Liver (tissue), 9 donors: Measurements from ENCODE around the gene CSKMT. TPM values are rescaled to one million over a fixed set of nuclear protein-coding genes. Genes with fewer than 3 reads are reported as not detected.
A peak's percentile ranks its signal among the peaks of the same experiment; 100 is the strongest.

Experiments used
- DNase-seq: peaks from one replicate; pipeline ENCODE4 v3.0.0-alpha.2; 2017; ENCODE audit warnings: low spot score
- H3K27ac ChIP-seq, 2 donors: one replicate each; pipeline ENCODE4 v1.7.0; 2013; ENCODE audit warnings: inconsistent platforms in 2 of 2, low read length in 2 of 2, control low read depth in 1 of 2, low read depth in 1 of 2, mild to moderate bottlenecking in 1 of 2
- H3K27me3 ChIP-seq, 4 donors: one replicate each; pipeline versions ENCODE4 v1.6.1 to v1.7.0; 2013; ENCODE audit warnings: low read length in 3 of 4, inconsistent platforms in 1 of 4, mild to moderate bottlenecking in 1 of 4, moderate library complexity in 1 of 4; ENCODE audit not compliant: control insufficient read depth in 4 of 4, insufficient read depth in 4 of 4
- H3K36me3 ChIP-seq, 4 donors: one replicate each; pipeline versions ENCODE4 v1.6.1 to v1.7.0; 2013; ENCODE audit warnings: low read length in 3 of 4, mild to moderate bottlenecking in 3 of 4, low read depth in 1 of 4, moderate library complexity in 1 of 4; ENCODE audit not compliant: control insufficient read depth in 4 of 4, insufficient read depth in 3 of 4
- H3K4me1 ChIP-seq, 4 donors: one replicate each; pipeline versions ENCODE4 v1.6.1 to v1.7.0; 2013; ENCODE audit warnings: low read length in 3 of 4, mild to moderate bottlenecking in 3 of 4, moderate library complexity in 1 of 4; ENCODE audit not compliant: control insufficient read depth in 4 of 4, insufficient read depth in 4 of 4
- H3K4me3 ChIP-seq, 3 donors: one replicate each; pipeline versions ENCODE4 v1.6.1 to v1.7.0; 2013; ENCODE audit warnings: low read length in 3 of 3, control low read depth in 1 of 3, low read depth in 1 of 3, mild to moderate bottlenecking in 1 of 3
- H3K9ac ChIP-seq, 2 donors: one replicate each; pipeline ENCODE4 v1.7.0; 2013; ENCODE audit warnings: low read length in 2 of 2, mild to moderate bottlenecking in 2 of 2, moderate library complexity in 2 of 2, control low read depth in 1 of 2, low read depth in 1 of 2
- H3K9me3 ChIP-seq, 4 donors: one replicate each; pipeline versions ENCODE4 v1.6.1 to v1.7.0; 2013; ENCODE audit warnings: low read length in 3 of 4; ENCODE audit not compliant: control insufficient read depth in 4 of 4
- EGR1 ChIP-seq, 2 donors: IDR thresholded peaks; 2 replicates each; pipeline ENCODE4 v1.6.1; 2016 to 2018; ENCODE audit warnings: antibody characterized with exemption in 2 of 2, low read depth in 2 of 2
- FOXA1 ChIP-seq: IDR thresholded peaks from 2 replicates; pipeline ENCODE4 v1.6.1; 2016; ENCODE audit warnings: antibody characterized with exemption
- FOXA2 ChIP-seq: IDR thresholded peaks from 2 replicates; pipeline ENCODE4 v1.6.1; 2016; ENCODE audit warnings: antibody characterized with exemption
- GABPA ChIP-seq, 2 donors: IDR thresholded peaks in 1 of 2; conservative IDR thresholded peaks in 1 of 2; 2 replicates each; pipeline ENCODE4 v1.6.1; 2016; ENCODE audit warnings: antibody characterized with exemption in 2 of 2, mild to moderate bottlenecking in 1 of 2, moderate library complexity in 1 of 2
- HNF4A ChIP-seq, 2 donors: conservative IDR thresholded peaks; 2 replicates each; pipeline ENCODE4 v1.6.1; 2016; ENCODE audit warnings: antibody characterized with exemption in 2 of 2, mild to moderate bottlenecking in 2 of 2
- HNF4G ChIP-seq: IDR thresholded peaks from 2 replicates; pipeline ENCODE4 v1.6.1; 2016; ENCODE audit warnings: antibody characterized with exemption
- JUND ChIP-seq, 2 donors: IDR thresholded peaks; 2 replicates each; pipeline ENCODE4 v1.6.1; 2016; ENCODE audit warnings: antibody characterized with exemption in 2 of 2
- NR2F2 ChIP-seq: IDR thresholded peaks from 2 replicates; pipeline ENCODE4 v1.6.1; 2016; ENCODE audit warnings: antibody characterized with exemption
- RAD21 ChIP-seq, 2 donors: IDR thresholded peaks; 2 replicates each; pipeline ENCODE4 v1.6.1; 2016; ENCODE audit warnings: antibody characterized with exemption in 2 of 2, mild to moderate bottlenecking in 2 of 2
- RXRA ChIP-seq, 2 donors: IDR thresholded peaks; 2 replicates each; pipeline ENCODE4 v1.6.1; 2017 to 2018; ENCODE audit warnings: antibody characterized with exemption in 2 of 2, mild to moderate bottlenecking in 1 of 2
- SP1 ChIP-seq: IDR thresholded peaks from 2 replicates; pipeline ENCODE4 v1.6.1; 2018; ENCODE audit warnings: antibody characterized with exemption, mild to moderate bottlenecking
- TAF1 ChIP-seq: conservative IDR thresholded peaks from 2 replicates; pipeline ENCODE4 v1.6.1; 2016; ENCODE audit warnings: antibody characterized with exemption, mild to moderate bottlenecking
- YY1 ChIP-seq: IDR thresholded peaks from 2 replicates; pipeline ENCODE4 v1.6.1; 2016; ENCODE audit warnings: antibody characterized with exemption, mild to moderate bottlenecking
- WGBS: extraction: QIAGEN DNeasy Blood & Tissue Kit; methylation state at CpG from one replicate; pipeline ENCODE4 v1.1.7; 2013; 5-methylcytosine and 5-hydroxymethylcytosine counted together
- polyA plus RNA-seq, 2 donors: library from polyadenylated mRNA; stranded (reverse) in 1 of 2; unstranded in 1 of 2; fragments of 200-250 nt in 1 of 2; fragments of >200 nt in 1 of 2; fragmentation: Nextera tagmentation in 1 of 2; extraction: Ambion mirVana in 1 of 2; gene quantifications; one replicate each; pipeline versions ENCODE4 v1.2.1 to v1.2.3, GENCODE V29; 2013 to 2015
- total RNA-seq, 2 donors: library from RNA; depleted of rRNA; stranded (reverse); fragments of >200 nt; gene quantifications; one replicate each; pipeline ENCODE4 v1.2.3, GENCODE V29; 2014
- TF ChIP-seq, protein P1 (sequence below): IDR thresholded peaks from 2 replicates; pipeline ENCODE4 v1.6.1; 2016; ENCODE audit warnings: antibody characterized with exemption, mild to moderate bottlenecking
- TF ChIP-seq, protein P2 (sequence below): fragments of 150-350 bp; IDR thresholded peaks from 2 replicates; pipeline ENCODE4 v1.5.1; 2017; ENCODE audit warnings: improper control_type of control experiment, low read depth, low read length; ENCODE audit not compliant: missing input control
- TF ChIP-seq, protein P3 (sequence below): IDR thresholded peaks from 2 replicates; pipeline ENCODE4 v1.6.1; 2016; ENCODE audit warnings: antibody characterized with exemption
- TF ChIP-seq, protein P4 (sequence below): IDR thresholded peaks from 2 replicates; pipeline ENCODE4 v1.6.1; 2016; ENCODE audit warnings: antibody characterized with exemption
- TF ChIP-seq, protein P5 (sequence below): IDR thresholded peaks from 2 replicates; pipeline ENCODE4 v1.6.1; 2016; ENCODE audit warnings: antibody characterized with exemption
- donor health status: healthy.
- donor health status: healthy.
- donor health status: healthy.
- donor health status: healthy.
- donor health status: healthy.

The CSKMT gene
- total and polyA plus RNA-seq, 4 donors: 1.8 to 2.5 (median 2.3) TPM

DNA sequence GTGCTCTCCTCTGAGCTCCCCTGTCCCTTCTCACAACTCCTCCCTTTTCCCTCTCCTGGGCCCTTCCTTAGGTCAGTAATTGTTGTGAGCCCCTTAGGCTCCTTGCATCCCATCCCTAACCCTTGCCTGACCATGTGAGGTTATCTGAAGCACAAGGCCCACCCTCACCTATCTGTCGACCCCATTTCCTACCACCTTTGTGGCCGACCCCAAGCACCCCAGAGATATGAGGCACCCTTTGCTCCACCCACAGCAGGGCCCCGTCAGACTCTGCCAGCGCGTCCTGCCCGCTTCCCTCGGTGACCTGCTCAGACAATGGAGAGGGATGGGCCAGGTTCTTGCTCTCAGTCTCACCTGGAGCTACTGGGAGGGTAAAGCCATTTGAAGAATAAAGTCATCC lies 43.7 kb downstream of the CSKMT start (continued):
- TF ChIP-seq, protein P1, sequence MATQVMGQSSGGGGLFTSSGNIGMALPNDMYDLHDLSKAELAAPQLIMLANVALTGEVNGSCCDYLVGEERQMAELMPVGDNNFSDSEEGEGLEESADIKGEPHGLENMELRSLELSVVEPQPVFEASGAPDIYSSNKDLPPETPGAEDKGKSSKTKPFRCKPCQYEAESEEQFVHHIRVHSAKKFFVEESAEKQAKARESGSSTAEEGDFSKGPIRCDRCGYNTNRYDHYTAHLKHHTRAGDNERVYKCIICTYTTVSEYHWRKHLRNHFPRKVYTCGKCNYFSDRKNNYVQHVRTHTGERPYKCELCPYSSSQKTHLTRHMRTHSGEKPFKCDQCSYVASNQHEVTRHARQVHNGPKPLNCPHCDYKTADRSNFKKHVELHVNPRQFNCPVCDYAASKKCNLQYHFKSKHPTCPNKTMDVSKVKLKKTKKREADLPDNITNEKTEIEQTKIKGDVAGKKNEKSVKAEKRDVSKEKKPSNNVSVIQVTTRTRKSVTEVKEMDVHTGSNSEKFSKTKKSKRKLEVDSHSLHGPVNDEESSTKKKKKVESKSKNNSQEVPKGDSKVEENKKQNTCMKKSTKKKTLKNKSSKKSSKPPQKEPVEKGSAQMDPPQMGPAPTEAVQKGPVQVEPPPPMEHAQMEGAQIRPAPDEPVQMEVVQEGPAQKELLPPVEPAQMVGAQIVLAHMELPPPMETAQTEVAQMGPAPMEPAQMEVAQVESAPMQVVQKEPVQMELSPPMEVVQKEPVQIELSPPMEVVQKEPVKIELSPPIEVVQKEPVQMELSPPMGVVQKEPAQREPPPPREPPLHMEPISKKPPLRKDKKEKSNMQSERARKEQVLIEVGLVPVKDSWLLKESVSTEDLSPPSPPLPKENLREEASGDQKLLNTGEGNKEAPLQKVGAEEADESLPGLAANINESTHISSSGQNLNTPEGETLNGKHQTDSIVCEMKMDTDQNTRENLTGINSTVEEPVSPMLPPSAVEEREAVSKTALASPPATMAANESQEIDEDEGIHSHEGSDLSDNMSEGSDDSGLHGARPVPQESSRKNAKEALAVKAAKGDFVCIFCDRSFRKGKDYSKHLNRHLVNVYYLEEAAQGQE: no peak
- TF ChIP-seq HNF4G (no peak), RAD21 (IDR thresholded peaks at IDR 0.05) (no peak), FOXA2 (no peak)

DNA sequence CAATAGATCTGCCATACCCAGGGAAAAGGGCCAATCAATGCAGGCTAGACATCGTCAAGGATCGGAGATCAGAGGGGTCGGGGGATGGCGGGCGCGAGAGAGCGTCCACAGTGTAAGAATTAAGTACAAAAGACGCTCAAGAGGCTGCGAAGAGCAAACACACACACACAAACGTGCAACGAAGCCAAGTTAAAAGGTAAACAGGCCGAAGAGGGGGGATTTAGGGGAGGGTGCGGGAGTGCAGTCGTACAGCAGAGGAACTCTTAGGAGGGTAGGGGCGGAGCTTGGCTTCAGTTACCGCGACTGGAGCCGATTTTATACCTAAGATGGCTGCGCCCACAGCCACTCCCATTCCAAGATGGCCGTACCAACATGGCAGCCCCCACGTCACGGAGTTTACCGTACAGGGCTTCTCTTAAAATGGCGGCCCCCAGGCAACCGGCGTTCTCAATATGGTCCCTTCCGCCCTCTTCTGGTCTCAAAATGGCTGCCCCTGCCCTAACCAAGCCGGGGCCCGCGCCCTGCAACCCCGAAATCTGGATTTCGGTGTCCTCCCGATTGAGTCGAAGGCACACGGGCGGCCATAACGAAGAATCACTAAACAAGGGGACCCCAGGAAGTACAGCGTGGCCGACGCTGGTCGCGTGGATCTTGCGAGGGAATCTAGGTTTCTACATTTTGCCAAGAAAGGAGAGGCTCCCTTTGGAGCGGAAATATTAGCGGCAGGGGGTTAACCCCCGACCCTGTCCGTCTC lies 44.3 kb downstream of the CSKMT start:
- H3K27ac ChIP-seq: peak overlapping the region; percentile 93 to 95
- peak; percentile 93 for DNase-seq
- 5% methylated on average over 47 of the region's 47 CpGs for WGBS
- H3K4me3 ChIP-seq: peak overlapping the region; percentile 55 to 85 (median 56)
- H3K27me3 ChIP-seq: no peaks in the 10 kb centered on the region
- peak; percentile 7 to 18 for TF ChIP-seq HNF4A (conservative IDR thresholded peaks at IDR 0.05)
- TF ChIP-seq FOXA2: peak; percentile 26
- peak; percentile 24 to 51 for TF ChIP-seq RXRA (IDR thresholded peaks at IDR 0.05)
- no peak for TF ChIP-seq HNF4G
- TF ChIP-seq YY1: peak; percentile 100
- TF ChIP-seq, protein P1: peak; percentile 62
- no peak for TF ChIP-seq EGR1 (IDR thresholded peaks at IDR 0.05; ENCODE audit: low read depth in 2 of 2)
- TF ChIP-seq RAD21 (IDR thresholded peaks at IDR 0.05): peak in 1 of 2 donors; percentile 8
- TF ChIP-seq, protein P2, sequence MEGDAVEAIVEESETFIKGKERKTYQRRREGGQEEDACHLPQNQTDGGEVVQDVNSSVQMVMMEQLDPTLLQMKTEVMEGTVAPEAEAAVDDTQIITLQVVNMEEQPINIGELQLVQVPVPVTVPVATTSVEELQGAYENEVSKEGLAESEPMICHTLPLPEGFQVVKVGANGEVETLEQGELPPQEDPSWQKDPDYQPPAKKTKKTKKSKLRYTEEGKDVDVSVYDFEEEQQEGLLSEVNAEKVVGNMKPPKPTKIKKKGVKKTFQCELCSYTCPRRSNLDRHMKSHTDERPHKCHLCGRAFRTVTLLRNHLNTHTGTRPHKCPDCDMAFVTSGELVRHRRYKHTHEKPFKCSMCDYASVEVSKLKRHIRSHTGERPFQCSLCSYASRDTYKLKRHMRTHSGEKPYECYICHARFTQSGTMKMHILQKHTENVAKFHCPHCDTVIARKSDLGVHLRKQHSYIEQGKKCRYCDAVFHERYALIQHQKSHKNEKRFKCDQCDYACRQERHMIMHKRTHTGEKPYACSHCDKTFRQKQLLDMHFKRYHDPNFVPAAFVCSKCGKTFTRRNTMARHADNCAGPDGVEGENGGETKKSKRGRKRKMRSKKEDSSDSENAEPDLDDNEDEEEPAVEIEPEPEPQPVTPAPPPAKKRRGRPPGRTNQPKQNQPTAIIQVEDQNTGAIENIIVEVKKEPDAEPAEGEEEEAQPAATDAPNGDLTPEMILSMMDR: no peak
- TF ChIP-seq, protein P3, sequence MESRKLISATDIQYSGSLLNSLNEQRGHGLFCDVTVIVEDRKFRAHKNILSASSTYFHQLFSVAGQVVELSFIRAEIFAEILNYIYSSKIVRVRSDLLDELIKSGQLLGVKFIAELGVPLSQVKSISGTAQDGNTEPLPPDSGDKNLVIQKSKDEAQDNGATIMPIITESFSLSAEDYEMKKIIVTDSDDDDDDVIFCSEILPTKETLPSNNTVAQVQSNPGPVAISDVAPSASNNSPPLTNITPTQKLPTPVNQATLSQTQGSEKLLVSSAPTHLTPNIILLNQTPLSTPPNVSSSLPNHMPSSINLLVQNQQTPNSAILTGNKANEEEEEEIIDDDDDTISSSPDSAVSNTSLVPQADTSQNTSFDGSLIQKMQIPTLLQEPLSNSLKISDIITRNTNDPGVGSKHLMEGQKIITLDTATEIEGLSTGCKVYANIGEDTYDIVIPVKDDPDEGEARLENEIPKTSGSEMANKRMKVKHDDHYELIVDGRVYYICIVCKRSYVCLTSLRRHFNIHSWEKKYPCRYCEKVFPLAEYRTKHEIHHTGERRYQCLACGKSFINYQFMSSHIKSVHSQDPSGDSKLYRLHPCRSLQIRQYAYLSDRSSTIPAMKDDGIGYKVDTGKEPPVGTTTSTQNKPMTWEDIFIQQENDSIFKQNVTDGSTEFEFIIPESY: peak; percentile 85
- TF ChIP-seq, protein P4, sequence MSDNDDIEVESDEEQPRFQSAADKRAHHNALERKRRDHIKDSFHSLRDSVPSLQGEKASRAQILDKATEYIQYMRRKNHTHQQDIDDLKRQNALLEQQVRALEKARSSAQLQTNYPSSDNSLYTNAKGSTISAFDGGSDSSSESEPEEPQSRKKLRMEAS: peak; percentile 57
- TF ChIP-seq JUND (IDR thresholded peaks at IDR 0.05): no peak
- TF ChIP-seq FOXA1: no peak
- TF ChIP-seq NR2F2: peak; percentile 35
- no peak for TF ChIP-seq SP1
- TF ChIP-seq, protein P5, sequence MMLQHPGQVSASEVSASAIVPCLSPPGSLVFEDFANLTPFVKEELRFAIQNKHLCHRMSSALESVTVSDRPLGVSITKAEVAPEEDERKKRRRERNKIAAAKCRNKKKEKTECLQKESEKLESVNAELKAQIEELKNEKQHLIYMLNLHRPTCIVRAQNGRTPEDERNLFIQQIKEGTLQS: no peak
- peak; percentile 44 to 81 for TF ChIP-seq GABPA (IDR thresholded peaks at IDR 0.05 in 1 of 2, conservative IDR thresholded peaks at IDR 0.05 in 1 of 2)
- TF ChIP-seq TAF1: peak; percentile 86
- H3K4me1 ChIP-seq: peaks cover 20 to 68% (median 56%) of the 10 kb centered on the region in 4 donors
- peaks cover 0 to 7% (median 4%) of the 10 kb centered on the region in 4 donors for H3K36me3 ChIP-seq
- peak overlapping the region; percentile 79 to 93 for H3K9ac ChIP-seq
- H3K9me3 ChIP-seq: no peaks in the 10 kb centered on the region
